Measurements from ENCODE around the gene ELF5.

GRCh38 chr11:34441814-34442213, 71.8 kb downstream of the ELF5 start:
- TF ChIP-seq TAF1 (IDR thresholded peaks at IDR 0.05; ENCODE audit: low read depth, low read length) (no peak), POLR2AphosphoS5 (IDR thresholded peaks at IDR 0.05; ENCODE audit: low read depth, low read length) (no peak), POLR2A (IDR thresholded peaks at IDR 0.05; ENCODE audit: low read depth, low read length) (no peak)

All from GM12891 (cell line).